ENCODE data around the gene CCDC136.

The CCDC136 gene

GRCh38 chr7:128833148-128833945 lies 41.6 kb downstream of the CCDC136 start:
- H3K27ac ChIP-seq = no peak overlapping the region
- no peak for TF ChIP-seq ZFX (IDR thresholded peaks at IDR 0.05; ENCODE audit: borderline replicate concordance)
- TF ChIP-seq, protein P1, sequence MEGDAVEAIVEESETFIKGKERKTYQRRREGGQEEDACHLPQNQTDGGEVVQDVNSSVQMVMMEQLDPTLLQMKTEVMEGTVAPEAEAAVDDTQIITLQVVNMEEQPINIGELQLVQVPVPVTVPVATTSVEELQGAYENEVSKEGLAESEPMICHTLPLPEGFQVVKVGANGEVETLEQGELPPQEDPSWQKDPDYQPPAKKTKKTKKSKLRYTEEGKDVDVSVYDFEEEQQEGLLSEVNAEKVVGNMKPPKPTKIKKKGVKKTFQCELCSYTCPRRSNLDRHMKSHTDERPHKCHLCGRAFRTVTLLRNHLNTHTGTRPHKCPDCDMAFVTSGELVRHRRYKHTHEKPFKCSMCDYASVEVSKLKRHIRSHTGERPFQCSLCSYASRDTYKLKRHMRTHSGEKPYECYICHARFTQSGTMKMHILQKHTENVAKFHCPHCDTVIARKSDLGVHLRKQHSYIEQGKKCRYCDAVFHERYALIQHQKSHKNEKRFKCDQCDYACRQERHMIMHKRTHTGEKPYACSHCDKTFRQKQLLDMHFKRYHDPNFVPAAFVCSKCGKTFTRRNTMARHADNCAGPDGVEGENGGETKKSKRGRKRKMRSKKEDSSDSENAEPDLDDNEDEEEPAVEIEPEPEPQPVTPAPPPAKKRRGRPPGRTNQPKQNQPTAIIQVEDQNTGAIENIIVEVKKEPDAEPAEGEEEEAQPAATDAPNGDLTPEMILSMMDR (IDR thresholded peaks at IDR 0.05) = no peak

DNA sequence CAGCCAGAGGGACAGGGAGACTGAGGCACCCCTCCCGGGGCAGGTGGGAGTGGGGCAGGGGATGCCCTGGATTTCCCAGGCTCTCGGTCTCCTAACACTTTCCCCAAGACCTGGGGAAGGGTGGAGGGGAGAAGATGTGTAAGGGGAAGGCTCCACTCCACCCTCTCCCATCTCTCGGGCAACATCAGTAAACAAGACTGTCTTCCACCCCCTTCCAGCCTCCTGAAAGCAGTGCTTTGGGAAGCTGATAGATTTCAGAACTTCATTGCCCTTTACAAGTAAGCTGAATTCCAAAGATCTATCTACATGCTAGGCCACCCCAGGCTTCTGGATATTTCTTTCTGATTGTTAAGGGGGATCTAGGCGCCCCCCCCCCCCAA lies 42.2 kb downstream of the CCDC136 start:
- TF ChIP-seq, protein P1 (IDR thresholded peaks at IDR 0.05) = no peak
- no peak for TF ChIP-seq ZFX (IDR thresholded peaks at IDR 0.05; ENCODE audit: borderline replicate concordance)
- H3K27ac ChIP-seq = no peak overlapping the region

- H3K27ac ChIP-seq = no peak overlapping the region
- TF ChIP-seq, protein P1 (IDR thresholded peaks at IDR 0.05) = no peak
- no peak for TF ChIP-seq ZFX (IDR thresholded peaks at IDR 0.05; ENCODE audit: borderline replicate concordance)
Observed at GRCh38 chr7:128835231-128835751, 43.5 kb downstream of the CCDC136 start.

DNA sequence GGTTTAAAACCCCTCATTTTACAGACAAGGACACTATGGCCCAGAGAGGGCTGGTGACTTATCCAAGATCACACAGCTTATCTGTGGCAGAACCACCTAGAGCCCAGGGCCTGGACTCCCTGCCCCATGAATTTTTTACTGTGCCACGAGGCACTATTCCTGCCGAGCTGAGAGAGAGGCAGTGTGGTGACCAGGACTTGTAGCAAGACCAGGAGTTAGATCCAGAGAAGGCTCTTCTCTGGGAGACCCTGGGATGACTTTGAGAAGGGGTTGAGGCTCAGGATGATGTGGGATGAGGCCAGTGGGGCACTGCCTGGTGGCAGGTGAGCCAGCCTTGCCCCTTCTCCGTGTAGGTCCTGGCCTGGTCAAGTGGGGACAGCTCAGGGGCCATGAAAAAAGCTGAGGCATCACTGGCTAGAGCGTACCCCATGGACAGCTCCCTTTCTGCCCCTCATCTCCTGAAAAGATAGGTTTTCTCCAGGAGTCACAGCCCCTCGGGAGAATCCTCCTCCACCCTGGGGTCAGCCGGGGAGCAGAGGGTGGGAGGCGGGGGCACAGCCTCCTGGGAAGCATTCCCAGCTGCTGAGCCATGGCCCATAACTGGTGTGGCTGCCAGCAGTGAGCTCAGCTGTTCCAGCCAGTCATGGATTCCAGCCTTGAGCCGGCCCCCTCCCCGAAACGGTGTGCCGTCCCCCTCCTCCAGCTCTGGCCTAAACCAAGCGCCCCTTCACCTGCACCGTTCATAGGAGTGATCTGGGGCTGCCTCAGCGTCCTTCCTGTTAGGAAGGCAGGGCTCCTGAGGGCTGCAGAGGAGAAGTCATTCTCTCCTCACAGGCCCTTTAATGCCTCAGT lies 44.2 kb downstream of the CCDC136 start:
- TF ChIP-seq, protein P1 (IDR thresholded peaks at IDR 0.05) = no peak
- TF ChIP-seq ZFX (IDR thresholded peaks at IDR 0.05; ENCODE audit: borderline replicate concordance) = no peak
- no peak overlapping the region for H3K27ac ChIP-seq

- TF ChIP-seq, protein P1 (IDR thresholded peaks at IDR 0.05) = no peak
- no peak for TF ChIP-seq ZFX (IDR thresholded peaks at IDR 0.05; ENCODE audit: borderline replicate concordance)
- H3K27ac ChIP-seq = no peak overlapping the region
Observed at GRCh38 chr7:128836729-128837348, 45.1 kb downstream of the CCDC136 start.

- H3K27ac ChIP-seq = no peak overlapping the region
- TF ChIP-seq, protein P1 (IDR thresholded peaks at IDR 0.05) = no peak
- TF ChIP-seq ZFX (IDR thresholded peaks at IDR 0.05; ENCODE audit: borderline replicate concordance) = no peak
Observed at GRCh38 chr7:128837521-128837921, 45.8 kb downstream of the CCDC136 start.

Measured in 22Rv1 (cell line).